Epithelial cell of esophagus (primary cell): ENCODE results near the gene ETFA.

Source experiments
- DNase-seq: peaks from one replicate; pipeline ENCODE4 v3.0.0; 2010; ENCODE audit warnings: low read depth
- H3K4me3 ChIP-seq: 2 replicates; pipeline ENCODE4 v1.5.1; 2011; ENCODE audit warnings: mild to moderate bottlenecking, low read length, control low read depth
- TF ChIP-seq, protein P1 (sequence below): IDR thresholded peaks from 2 replicates; pipeline ENCODE4 v1.5.1; 2011; ENCODE audit warnings: low read depth, mild to moderate bottlenecking, low read length, control low read depth, inconsistent platforms; ENCODE audit not compliant: insufficient read depth; ENCODE audit errors: missing control alignments

Gene ETFA

DNA sequence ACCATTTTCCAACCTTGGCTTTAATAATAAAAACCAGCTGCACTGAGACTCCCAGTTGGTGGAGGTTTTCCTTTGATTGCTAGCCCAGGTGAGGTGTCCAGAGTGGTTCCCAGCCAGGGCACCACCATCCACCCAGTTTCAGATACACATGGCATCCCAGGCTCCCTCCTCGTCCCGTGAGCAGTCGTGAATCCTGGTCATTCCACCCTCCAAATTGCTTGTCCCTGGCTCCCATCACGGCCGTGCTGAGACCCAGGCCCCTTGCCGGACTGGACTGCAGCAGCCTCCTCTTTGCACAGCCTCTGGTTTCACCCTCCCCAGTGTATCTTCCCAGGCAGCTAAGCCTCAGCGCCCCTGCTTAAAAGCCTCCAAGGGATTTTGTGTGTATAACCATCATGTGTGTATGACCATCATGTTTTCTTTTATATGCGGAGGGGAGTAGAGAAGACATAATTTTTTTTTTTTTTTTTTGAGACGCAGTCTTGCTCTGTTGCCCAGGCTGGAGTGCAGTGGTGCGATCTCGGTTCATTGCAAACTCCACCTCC is 106.3 kb downstream of the ETFA start:
- no peak overlapping the region for H3K4me3 ChIP-seq
- TF ChIP-seq, protein P1, sequence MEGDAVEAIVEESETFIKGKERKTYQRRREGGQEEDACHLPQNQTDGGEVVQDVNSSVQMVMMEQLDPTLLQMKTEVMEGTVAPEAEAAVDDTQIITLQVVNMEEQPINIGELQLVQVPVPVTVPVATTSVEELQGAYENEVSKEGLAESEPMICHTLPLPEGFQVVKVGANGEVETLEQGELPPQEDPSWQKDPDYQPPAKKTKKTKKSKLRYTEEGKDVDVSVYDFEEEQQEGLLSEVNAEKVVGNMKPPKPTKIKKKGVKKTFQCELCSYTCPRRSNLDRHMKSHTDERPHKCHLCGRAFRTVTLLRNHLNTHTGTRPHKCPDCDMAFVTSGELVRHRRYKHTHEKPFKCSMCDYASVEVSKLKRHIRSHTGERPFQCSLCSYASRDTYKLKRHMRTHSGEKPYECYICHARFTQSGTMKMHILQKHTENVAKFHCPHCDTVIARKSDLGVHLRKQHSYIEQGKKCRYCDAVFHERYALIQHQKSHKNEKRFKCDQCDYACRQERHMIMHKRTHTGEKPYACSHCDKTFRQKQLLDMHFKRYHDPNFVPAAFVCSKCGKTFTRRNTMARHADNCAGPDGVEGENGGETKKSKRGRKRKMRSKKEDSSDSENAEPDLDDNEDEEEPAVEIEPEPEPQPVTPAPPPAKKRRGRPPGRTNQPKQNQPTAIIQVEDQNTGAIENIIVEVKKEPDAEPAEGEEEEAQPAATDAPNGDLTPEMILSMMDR: no peak
- no peak for DNase-seq

DNA sequence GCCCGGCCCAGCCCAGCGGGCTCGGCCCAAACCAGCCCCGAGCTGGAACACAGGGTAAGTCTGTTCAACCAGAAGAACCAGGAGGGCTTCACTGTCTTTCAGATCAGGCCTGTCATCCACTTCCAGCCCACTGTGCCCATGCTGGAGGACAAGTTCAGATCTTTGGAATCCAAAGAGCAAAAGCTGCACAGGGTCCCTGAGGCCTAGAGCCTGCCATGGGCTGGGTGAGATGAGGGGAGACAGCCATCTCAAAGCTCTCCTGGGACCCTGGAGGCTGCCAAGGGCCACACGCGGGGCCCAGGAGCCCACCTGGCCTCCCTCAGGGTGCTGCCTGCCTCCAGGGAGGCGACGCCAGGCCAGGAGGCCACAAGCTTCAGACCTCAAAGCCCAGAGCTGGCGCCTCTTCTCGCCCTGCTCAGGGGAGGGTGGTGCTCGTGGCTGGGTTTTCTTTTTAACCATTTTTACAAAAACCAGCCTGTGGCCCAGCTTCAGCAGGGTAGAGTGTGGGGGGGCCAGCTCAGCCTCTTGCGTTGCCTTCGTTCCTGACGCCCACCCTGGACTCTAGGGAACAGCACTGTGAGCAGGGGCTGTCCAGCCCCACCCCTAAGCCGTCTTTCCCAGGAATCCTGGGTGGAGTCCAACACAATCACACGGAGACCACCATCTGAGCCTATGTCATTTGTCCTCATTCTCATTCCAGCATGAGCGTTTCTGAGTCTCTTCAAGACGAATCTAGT is 107.0 kb downstream of the ETFA start:
- no peak for DNase-seq
- TF ChIP-seq, protein P1: no peak
- no peak overlapping the region for H3K4me3 ChIP-seq

DNA sequence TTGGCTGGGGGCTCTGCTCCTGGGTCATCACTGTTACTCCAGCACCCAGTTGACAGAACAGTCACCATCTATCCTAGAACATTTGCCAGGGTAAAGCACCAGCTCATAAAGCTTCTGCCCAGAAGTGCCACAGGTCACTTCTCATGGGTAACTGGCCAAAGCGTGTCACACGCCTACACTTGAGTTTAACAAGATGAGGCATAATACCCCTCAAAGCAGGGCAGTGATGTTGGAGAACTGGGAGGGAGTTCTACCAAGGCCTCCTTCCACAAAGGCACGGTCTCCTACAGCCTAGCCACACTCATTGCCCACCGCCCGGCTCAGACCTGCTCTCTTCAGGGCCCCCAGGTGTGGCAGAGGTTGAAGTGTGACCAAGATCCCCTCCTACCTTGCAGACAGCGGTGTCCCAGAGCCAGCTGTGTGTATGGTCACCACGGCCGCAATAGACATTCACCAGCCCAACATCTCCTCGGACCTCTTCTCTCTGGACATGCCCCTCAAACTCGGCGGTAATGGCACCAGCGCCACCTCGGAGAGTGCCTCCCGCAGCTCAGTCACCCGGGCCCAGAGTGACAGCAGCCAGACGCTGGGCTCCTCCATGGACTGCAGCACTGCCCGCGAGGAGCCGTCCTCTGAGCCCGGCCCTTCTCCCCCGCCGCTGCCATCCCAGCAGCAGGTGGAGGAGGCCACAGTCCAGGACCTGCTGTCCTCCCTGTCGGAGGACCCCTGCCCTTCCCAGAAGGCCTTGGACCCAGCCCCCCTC is 107.7 kb downstream of the ETFA start:
- TF ChIP-seq, protein P1: no peak
- DNase-seq: no peak
- H3K4me3 ChIP-seq: no peak overlapping the region

DNA sequence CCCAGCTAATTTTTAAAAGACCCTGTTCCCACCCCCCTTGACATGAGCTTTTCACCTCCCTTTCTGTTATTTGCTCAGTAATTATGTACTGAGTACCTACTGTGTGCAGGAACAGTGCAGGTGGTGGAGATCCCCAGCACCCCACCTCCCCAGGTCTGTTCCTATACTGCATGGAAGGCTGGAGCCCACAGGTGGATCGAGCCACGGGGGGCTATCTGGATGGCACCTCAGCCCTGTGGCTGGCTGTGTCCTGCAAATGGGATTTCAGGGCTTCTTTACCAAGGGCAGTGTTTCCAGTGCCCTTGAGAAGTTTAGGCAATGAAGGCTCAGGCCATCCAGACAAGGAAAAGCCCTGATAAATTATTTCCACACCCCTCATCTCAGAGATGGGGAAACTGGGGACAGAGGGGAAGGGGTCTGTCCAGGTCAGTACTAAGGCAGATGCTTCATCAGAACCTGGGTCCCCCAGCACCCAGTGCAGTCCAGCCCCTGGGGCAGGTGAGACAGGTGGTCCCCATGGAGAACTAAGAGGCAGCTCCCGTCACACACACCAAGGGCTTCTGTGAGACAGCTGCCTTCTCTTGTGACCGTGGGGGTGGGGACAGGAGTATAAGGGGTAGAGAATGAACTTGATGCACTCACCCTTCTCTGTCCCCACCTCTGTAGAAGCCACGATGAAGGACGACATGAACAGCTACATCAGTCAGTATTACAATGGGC is 109.6 kb downstream of the ETFA start:
- TF ChIP-seq, protein P1: no peak
- H3K4me3 ChIP-seq: no peak overlapping the region
- no peak for DNase-seq

DNA sequence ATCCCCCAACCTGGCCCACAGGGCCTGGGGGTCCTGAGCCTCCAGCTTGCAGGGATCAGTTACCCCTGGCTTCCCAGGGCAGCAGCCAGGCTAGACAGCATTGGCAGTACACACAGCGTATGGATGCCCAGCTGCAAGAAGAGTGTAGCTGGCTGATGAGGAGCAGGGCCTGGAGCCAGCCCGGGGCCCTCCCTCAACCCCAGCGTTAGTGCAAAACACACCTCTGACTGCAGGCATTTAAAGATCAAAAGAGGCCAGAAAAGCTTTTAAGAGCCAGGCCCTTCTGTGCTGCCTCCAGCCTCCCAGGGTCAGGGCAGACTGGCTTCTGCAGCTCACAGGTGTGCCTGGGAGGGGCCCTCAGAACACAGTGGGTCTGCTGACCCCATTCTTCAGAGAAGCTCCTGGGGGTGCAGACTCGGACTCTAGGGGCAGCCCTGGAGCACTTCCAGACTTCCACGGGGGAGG is 110.6 kb downstream of the ETFA start:
- H3K4me3 ChIP-seq: no peak overlapping the region
- TF ChIP-seq, protein P1: no peak
- no peak for DNase-seq

DNA sequence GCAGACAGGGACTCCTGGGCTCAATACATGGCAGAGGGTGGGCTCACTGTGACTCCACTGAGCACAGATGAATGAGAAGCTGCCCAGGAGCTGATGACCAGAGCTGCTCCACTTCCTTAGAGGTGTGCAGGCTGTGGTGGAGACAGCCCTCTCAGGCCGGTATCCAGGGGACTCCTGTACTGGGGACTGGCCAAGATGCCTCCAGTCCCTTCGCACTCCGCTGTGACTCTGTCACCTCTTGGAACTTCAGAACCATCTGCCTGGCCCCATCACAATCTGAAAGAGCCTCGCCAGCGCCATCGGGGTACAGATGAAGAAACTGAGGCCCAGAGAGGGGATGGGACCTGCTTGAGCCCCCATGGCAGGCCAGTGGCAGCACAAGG is 111.2 kb downstream of the ETFA start:
- DNase-seq: no peak
- TF ChIP-seq, protein P1: no peak
- H3K4me3 ChIP-seq: no peak overlapping the region
